ENCODE data around the gene MAB21L2. TPM values are rescaled to one million over a fixed set of nuclear protein-coding genes. Genes with fewer than 3 reads are reported as not detected.

MAB21L2 gene
- total and polyA plus RNA-seq, 2 experiments from 2014 or later = 0.39 TPM; not detected in 1

- Mint-ChIP-seq H3K4me3 (no peak overlapping the region), H3K27me3 (ENCODE audit: insufficient read depth, low read depth, poor library complexity) (peaks cover 2% of the 10 kb centered on the region), H3K9me3 (no peaks in the 10 kb centered on the region), H3K4me1 (peaks cover 9% of the 10 kb centered on the region; the same call in 2 of the 3 replicates), H3K27ac (0 out of 2 replicates have a peak overlapping the region, but pooled peaks have one; percentile 10), H3K36me3 (ENCODE audit: low read depth) (no peaks in the 10 kb centered on the region)
- Histone ChIP-seq H4K20me1 (replicated peaks; ENCODE audit: insufficient read depth) (no peaks in the 10 kb centered on the region), H3K27ac (ENCODE audit: low read depth) (no peak overlapping the region), H3K36me3 (ENCODE audit: insufficient read depth) (no peaks in the 10 kb centered on the region), H3K79me2 (replicated peaks; ENCODE audit: insufficient read depth) (no peaks in the 10 kb centered on the region), H3K4me2 (no peak overlapping the region), H3K4me1 (ENCODE audit: insufficient read depth) (peaks cover 5% of the 10 kb centered on the region), H2AFZ (no peak overlapping the region), H3K4me3 (no peak overlapping the region), H3F3A (replicated peaks; ENCODE audit: low read depth) (no peaks in the 10 kb centered on the region), H3K9me2 (ENCODE audit: insufficient read depth) (no peaks in the 10 kb centered on the region), H3K27me3 (ENCODE audit: insufficient read depth) (no peaks in the 10 kb centered on the region)
- no peak for DNase-seq (ENCODE audit: low spot score)
- no peak for ATAC-seq
- no peak for TF ChIP-seq POLR2AphosphoS5 (IDR thresholded peaks at IDR 0.05; ENCODE audit: low read depth)
- no peak for TF ChIP-seq REST (IDR thresholded peaks at IDR 0.05; ENCODE audit: unreplicated experiment)
- no peak for TF ChIP-seq EZH2phosphoT487 (IDR thresholded peaks at IDR 0.05; ENCODE audit: unreplicated experiment)
- no peak for TF ChIP-seq ZNF331 (CRISPR knock-in tag; IDR thresholded peaks at IDR 0.05; ENCODE audit: low read depth)
- no peak for TF ChIP-seq ZNF114 (CRISPR knock-in tag; IDR thresholded peaks at IDR 0.05)
- no peak for TF ChIP-seq JUNB (IDR thresholded peaks at IDR 0.05; ENCODE audit: unreplicated experiment)
- TF ChIP-seq CREB1 (CRISPR knock-in tag; IDR thresholded peaks at IDR 0.05; ENCODE audit: low read depth) = no peak
- no peak for TF ChIP-seq STAT1 (IDR thresholded peaks at IDR 0.05; ENCODE audit: unreplicated experiment)
- no peak for TF ChIP-seq ZNF462 (CRISPR knock-in tag; IDR thresholded peaks at IDR 0.05)
- TF ChIP-seq ETS1 (IDR thresholded peaks at IDR 0.05) = no peak
- TF ChIP-seq CTCF (conservative IDR thresholded peaks at IDR 0.05; ENCODE audit: low read depth in 2 of 2) = no peak
- TF ChIP-seq EZH2 (IDR thresholded peaks at IDR 0.05; ENCODE audit: low read depth, unreplicated experiment) = no peak
- TF ChIP-seq NANOG (IDR thresholded peaks at IDR 0.05; ENCODE audit: borderline replicate concordance) = no peak
Observed at GRCh38 chr4:150547154-150547838, 34.7 kb upstream of the MAB21L2 start.
